CD4-positive, alpha-beta T cell treated with Interferon alpha-2 for 1 hour (primary cell): ENCODE data around the gene CYP4A11.
"Not testable (repeated sequence)": the region's sequence is repeated elsewhere in the genome, so short reads cannot be mapped to it uniquely, and the experiment has no call there.

ENCODE experiments used
- DNase-seq, 2 donors: peaks; one replicate each; pipeline ENCODE4 v3.0.0-alpha.2; 2020 to 2022

CYP4A11 gene

DNA sequence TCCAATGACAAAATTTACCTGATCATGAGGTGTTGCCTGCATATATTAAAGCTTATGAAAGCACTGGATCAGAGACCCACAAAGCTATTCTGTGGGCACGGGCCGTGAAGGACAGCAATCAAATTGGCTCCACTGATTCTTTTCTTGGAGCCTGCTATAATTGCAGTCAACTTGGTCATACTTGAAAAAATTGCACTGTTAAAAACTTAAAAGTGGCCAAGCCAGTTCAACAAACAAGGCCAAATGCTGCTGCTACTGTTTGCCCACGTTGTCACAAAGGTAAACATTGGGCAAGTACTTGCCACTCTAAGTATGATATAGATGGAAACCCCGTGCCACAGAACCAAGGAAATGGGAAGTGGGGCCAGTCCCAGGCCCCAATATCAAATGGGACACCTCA is 37.8 kb downstream of the CYP4A11 start:
- no peak for DNase-seq

DNA sequence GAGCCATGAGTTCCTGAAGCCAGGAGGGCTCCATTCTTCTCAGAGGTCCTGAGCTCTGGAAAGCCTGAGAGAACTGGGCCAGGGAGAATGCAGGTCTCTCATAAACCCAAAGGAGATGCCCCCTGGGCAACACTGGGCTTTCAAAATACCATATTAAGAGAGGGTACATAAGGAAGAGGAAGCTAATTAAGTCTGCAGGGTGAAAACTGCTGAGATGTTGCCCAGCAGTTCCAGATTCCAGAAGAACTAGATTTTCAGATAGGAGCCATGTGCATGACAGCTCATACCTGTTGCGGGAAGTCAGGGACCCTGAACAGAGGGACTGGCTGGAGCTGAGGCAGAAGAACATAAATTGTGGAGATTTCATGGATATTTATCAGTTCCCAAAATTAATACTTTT is 40.9 kb downstream of the CYP4A11 start:
- no peak for DNase-seq

DNA sequence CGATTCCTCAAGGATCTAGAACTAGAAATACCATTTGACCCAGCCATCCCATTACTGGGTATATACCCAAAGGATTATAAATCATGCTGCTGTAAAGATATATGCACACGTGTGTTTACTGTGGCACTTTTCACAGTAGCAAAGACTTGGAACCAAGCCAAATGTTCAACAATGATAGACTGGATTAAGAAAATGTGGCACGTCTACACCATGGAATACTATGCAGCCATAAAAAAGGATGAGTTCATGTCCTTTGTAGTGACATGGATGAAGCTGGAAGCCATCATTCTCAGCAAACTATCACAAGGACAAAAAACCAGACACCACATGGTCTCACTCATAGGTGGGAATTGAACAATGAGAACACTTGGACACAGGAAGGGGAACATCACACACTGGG is 59.6 kb downstream of the CYP4A11 start:
- DNase-seq, result not testable (repeated sequence)
